Caki2 (cell line): ENCODE results near the gene ARL17B. TPM values are rescaled to one million over a fixed set of nuclear protein-coding genes. Genes with fewer than 3 reads are reported as not detected.
"Not testable (repeated sequence)": the region's sequence is repeated elsewhere in the genome, so short reads cannot be mapped to it uniquely, and the experiment has no call there.

Source experiments
- DNase-seq: peaks from one replicate; pipeline ENCODE4 v3.0.0-alpha.2; 2015; ENCODE audit warnings: low read depth
- in situ Hi-C: cut with HindIII; loops from 2 replicates; pipeline ENCODE4 v1.10.0; 2016; ENCODE audit warnings: low sequenced_read_pairs, low pct_unique_long_range_greater_than_20kb, mixed read lengths
- total RNA-seq: library from RNA; depleted of rRNA; stranded (reverse); fragments of >200 nt; shearing (Covaris generic); gene quantifications from 2 replicates; pipeline ENCODE4 v1.2.3, GENCODE V29; 2014; ENCODE audit warnings: low replicate concordance

ARL17B gene
- total RNA-seq, 1 experiment from 2014 or later: 8.8 TPM

DNA sequence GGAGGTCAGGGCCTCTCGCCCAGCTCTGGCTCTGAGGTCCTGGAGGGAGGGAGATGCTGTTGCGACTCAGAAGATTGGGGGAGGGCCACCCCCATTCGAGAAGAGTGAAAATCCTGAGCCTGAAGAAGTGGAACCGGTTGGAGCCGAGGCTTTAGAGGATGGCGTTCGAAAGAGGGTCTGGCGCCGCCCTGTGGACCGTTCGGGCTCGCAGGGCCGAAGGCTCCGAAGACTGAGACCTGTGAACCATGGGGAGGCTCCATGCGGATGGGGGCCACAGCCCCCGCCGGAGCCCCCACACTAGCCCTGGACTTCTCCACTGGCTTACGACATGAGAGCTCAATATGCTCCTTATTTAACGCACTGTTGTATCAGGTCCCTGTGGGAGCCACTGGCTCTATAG, 20.3 kb downstream of the ARL17B start:
- in situ Hi-C loops, DNase-seq: not testable (repeated sequence)

DNA sequence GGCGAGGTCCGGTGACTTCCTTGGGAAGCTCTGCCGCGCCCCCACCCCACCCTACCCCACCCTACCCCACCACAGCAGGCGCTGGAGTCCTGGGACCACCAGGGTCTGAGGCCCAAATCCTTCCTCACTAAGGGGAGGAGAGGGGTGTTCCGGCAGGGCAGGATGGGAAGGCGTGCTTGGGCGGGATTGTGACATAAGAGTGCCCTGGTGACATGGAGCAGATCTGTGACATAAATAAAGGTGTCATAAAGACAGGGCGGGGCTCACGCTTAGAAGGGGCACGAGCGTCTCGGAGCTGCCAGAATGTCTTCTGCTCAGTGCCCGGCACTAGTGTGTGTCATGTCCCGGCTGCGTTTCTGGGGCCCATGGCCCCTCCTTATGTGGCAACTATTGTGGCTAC, 66.7 kb downstream of the ARL17B start, which contains the start of gene LRRC37A:
LRRC37A (plus strand) TSS at position 301 of the 400 bp plus-strand sequence; CDS start at position 304, 3 bp downstream.
- in situ Hi-C loops, DNase-seq: not testable (repeated sequence)

DNA sequence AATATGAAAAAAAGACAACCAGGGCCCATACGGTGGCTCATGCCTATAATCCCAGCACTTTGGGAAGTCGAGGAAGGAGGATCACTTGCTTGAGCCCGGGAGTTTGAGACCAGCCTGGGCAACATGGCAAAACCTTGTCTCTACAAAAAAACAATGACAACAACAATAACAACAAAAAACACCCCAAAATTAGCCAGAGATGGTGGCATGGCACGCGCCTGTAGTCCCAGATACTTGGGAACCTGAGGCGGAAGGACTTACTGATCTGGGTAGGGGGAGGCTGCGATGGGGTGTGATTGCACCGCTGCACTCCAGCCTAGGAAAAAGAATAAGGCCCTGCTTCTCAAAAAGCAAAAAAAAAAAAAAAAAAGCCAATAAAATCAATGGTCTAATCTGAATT, 69.9 kb downstream of the ARL17B start:
- DNase-seq, in situ Hi-C loops: not testable (repeated sequence)

DNA sequence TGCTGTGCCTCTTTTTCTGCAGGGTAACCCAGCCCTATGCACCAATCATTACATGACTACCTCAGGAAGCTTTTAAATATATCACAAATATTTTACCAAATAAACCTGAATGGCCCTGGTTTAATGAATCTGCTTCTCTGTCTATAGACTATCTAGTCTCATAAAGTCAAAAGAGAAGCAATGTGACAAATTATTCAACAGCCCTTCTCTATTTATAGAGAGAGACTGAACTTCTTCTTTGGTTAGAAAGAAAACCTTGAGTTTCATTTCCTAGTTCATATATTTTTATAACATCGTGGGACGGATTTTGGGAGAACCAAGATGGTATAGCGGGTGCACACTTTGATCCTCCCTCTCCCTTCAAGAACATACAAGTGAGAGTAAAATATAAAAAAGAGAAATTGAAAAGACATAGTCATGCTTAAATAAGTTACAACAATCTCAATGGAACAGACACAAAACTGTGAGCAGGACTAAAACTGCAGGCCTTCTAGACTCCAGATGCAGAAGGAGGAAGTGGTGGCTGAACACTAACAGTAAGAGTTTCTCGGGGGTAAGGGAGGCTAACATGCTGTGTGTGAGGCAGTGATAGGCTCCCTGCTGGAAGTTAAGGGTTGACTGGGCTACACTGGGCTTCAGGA, 70.5 kb downstream of the ARL17B start:
- in situ Hi-C loops, DNase-seq: not testable (repeated sequence)

DNA sequence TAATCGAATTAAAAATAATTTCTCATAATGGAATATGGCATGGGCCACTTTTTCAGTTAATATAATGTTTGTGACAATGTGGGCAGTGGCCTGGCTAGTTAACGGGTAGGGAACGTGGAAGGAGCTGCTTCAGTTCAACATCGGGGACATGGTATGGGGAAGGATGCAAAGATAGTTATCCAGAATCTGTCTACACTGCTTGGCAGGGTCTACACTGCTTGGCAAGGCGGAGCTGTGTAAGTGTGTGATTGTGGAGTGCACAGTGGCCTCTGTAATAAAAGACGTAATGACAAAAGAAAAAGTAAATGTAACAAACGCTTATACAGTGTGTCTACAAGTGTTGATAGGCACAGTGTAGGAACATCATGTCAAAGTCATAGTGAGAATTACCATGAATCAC, 74.0 kb downstream of the ARL17B start:
- in situ Hi-C loops, DNase-seq: not testable (repeated sequence)

DNA sequence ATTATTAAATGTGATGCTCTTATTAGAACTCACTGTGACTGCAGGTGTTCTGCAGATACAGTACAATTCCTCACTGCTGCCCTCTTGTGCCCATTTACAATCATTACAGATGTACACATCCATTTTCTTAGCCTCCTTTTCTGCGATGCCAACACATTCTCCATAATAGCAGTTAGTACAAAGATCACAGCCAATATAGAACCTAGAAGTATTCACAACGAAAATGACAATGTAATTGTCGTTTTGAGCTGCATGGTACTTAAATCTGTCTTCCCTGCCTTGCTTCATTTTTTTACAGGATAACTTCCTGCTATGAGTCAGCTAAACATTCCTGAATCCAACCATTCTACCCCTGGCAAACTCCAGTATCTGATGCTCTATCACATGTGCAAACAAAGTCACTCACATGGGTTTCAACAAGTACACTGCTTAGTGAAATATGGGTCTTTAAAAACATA, 74.8 kb downstream of the ARL17B start:
- in situ Hi-C loops: not testable (repeated sequence)
- DNase-seq: peak; percentile 79

DNA sequence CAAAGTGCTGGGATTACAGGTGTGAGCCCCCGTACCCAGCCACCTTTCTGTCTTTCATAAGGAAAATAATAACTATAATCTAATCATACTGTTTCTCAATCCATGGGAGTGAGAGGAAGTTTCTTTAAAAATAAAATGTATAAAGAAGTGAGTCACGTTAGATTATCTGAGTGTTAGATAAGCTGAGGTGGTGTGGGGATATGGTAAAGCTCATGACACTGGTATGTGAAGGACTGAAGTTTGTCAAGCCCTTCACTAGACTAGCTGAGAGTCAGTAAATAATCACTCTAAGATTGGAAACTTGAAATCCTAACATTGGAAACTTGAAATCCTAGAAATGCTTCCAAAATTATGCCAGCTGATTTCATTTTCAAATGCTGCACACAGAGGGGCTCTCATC, 76.1 kb downstream of the ARL17B start:
- in situ Hi-C loops, DNase-seq: not testable (repeated sequence)

DNA sequence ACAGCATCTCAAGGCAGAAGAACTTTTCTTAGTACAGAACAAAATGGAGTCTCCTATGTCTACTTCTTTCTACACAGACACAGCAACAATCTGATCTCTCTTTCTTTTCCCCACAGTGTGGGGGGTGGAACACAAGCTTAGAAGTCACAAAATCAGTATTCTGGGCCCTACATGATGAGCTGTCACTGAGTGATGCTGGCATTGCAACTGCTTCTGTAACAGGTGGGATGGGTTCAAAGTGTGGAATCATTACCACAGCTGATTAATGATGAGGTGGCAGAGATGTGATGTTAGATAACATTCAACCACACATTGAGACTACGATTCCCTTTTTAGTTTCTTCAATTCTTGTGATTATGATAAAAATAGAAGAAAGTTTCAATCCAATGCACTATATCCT, 77.1 kb downstream of the ARL17B start:
- in situ Hi-C loops: not testable (repeated sequence)

DNA sequence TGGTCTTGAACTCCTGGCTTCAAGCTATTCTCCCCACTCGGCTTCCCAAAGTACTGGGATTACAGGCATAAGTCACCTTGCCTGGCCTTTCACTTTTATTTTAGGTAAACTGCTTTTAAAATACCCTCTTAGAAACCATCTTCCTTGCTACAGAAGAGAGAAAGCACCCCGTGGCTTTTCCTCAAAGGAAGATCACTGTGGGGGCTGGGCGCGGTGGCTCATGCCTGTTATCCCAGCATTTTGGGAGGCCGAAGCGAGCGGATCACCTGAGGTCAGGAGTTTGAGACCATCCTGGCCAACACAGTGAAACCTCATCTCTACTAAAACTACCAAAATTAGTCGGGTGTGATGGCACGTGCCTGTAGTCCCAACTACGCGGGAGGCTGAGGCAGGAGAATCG, 78.9 kb downstream of the ARL17B start:
- in situ Hi-C loops, DNase-seq: not testable (repeated sequence)

More for the DNA sequence above, 77.1 kb downstream of the ARL17B start:
- DNase-seq: peak; percentile 39

DNA sequence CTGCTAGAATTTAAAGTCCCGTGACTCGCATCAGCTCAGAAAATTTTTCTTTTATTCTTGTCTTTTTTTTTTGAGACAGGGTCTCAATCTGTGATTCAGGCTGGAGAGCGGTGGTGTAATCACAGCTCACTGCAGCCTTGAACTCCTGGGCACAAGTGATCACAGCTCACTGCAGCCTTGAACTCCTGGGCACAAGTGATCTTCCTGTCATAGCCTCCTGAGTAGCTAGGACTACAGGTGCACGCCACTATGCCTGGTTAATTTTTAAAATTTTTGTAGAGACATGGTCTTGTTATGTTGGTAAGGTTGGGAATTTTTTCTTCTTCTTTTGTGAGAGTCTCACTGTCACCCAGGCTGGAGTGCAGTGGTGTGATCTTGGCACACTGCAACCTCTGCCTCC, 80.2 kb downstream of the ARL17B start:
- in situ Hi-C loops, DNase-seq: not testable (repeated sequence)

DNA sequence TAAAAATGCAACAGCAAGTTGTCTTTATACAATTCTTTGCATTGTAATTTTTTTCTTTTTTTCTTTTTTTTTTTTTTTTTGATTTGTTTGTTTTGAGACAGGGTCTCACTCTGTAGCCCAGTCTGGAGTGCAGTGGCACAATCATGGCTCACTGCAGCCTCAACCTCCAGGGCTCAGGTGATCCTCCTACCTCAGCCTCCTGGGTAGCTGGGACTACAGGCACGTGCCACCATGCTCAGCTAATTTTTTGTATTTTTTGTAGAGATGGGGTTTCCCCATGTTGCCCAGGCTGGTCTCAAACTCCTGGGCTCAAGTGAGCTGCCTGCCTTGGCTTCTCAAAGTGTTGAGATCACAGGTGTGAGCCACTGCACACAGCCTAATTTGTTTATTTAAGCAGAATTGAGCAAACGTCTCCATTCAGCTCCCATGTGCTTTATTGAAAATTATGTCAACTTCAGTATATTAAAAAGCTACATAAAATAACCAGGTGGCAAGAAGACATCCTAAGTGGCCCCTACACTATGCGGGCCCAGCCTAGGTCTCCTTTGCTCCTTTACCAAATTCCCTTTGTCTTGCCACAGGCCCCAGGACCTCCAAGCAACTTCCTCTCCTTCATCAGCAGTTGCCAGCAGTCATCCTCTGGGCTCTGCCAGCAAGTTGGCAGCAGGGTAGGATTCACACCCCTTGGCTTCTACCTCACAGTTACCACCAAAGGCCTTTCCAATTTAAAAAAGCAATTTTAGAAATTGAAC, 84.7 kb downstream of the ARL17B start:
- DNase-seq, in situ Hi-C loops: not testable (repeated sequence)

DNA sequence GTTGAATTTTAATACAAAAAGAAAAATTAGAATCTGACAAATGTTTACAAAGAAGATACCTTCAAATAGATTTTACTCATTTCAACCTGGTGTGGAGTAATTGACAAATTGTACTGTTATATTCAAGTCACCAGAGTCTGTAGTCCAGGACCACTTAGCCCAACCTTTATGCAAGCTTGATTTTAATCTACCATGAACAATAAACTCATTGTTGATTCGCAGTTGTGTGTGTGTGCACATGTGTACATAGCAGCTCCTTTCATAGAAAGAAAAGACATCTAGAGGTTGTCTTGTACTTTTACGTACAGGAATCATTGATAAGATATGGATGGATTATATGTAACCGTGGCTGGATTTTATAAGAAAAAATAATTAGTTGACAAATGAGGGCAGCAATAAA, 87.3 kb downstream of the ARL17B start:
- no peak for DNase-seq
- in situ Hi-C loops: no loop called here

DNA sequence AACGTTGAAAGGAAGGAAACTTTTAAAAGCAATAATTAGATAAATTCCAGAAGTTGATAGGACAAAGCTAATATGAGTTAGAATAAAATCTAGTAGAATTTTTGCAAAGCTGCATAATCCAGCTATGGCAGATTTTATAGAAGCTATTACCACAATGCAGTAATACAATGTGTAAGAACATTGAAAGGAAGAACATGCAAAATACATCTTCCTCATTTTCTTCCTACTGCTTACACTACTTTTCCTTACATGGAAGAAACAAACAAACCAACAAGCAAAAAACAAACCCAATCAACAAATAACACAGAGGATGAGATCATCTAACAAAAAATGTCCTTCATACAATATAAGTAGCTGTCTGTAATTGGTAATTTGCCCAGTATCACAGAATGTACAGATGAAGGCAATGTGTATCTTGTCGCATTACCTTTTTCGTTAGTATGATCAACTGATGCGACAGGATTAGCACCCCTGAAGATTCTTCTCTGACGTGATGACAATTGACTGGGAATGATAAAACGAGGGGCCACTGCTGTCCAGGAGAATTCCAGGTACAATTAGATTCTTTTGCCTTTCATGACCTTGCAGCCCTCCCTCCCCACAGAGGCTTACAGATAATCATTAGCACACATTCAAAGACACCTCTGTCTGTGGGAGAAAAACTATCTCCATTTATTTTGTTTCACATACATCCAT, 87.9 kb downstream of the ARL17B start:
- no peak for DNase-seq
- in situ Hi-C loops: no loop called here

DNA sequence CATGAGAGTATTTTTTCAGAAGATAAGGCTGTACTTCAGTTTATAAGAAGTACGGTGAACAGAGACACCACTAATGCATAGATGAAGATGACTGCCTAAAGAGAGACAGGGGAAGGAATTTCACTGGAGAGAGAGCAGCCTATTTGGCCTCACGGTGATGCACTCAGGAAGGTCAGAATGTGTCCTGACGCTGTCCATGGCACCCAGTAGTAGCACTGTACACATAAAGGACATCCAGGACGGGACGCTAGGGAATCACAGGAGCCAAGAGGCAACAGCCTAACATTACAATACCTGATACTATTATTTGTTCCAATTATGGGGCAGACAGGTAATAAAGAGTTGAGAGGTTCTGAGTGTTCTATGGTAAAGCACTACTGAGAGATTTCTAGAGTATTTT, 91.5 kb downstream of the ARL17B start:
- in situ Hi-C loops: no loop called here
- DNase-seq: no peak

DNA sequence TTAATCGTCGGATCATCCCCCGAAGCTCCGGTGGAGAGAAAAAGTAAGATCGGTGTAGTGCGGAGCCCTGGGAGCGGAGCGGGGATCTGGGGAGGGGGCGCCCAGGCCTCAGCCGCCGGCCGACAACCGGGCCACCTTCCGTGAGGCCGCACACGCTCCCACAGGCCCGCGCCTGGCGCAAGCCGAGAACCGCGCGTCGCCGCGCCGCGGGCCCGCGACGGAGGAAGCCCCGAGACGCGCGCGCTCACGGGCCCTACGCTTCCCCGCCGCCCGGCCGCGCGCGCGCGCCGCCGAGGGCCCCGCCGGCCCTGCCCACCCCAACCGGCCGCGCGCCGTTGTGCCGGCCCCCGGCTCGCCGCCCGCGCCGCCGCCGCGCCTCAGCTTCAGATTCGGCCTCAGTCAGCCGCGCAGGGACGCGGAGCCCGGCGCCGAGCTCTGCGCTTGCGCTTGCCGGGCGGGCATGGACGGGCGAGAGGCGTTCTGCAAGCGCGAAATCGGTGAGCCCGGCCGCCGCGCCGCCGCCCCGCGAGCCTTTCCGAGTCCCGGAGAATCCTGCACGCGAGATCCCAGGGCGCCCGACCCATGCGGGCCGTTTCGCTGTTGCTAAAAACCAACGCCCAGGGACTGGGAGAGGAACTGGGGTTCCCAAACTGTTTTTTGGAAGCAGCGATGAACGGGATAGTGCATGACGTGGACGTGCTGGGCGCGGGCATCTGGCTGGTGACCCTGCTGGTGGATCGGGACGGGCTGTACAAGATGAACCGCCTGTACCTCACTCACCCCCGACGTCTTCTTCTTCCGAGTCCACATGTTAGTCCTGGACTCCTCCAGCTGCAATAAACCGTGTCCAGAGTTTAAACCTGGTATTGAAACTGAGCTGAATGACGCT, 94.7 kb downstream of the ARL17B start:
- in situ Hi-C loops: no loop called here
- DNase-seq: peak; percentile 84

DNA sequence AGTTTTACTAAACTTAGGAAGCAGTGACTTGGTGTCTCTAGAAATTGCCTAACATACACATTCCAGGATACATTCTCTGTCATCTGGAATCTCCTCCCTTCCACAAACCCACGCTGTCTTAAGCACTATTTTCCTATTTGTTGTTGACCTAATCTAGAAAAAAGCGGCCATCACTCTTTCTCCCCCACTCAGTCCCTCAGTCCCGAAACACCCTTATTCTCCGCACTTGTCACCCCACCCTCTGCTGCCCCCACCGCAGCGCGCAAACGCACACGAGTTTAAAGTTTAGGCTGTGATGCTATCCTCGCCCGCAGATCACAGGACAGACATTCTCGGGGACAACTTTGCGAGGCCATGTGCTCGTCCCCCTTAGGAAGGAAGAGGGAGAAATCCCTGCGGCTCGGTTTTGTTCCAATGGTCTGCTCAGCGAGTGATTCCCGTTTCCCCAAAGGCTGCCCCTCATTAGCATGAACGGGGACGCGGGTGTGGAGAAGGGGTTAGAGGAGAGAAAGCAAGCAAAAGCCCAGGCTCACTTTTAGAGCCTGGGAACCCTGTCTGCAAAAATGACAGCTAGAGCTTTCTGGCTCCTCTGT, 95.4 kb downstream of the ARL17B start:
- DNase-seq, in situ Hi-C loops: not testable (repeated sequence)

DNA sequence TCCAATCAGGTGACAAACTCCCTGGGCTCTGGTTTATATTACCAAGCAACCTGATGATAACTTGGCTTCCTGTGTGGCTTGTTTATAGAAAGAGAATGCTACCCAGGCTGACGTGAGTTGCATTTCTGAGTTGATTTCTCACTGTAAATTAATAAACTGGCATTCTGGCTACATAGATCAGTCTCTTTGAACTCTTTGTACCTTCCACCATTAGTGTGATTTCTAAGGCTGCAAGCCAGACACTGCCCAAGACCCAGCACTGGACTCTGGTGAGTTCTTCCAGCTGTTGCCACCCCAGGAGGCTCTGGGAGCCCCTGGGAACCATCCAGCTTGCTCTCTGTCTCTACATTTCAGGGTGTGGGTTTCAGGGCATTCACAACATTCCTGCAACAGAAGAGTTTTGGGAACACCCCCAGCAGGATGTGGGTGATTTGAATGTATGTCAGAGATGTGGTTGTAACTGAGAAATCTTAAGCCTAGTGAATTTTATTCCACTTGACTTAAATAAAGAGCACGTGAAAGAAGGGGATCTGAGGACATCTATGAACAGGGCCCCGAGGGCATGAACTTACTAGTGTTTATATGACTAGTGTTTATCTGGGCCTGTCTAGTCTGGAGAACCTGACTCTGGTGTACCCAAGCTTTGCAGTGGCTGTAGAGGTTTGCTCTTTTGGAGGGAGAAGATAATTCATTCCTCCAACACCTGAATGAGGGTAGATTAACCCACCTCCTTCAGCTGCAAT, 96.9 kb downstream of the ARL17B start:
- no peak for DNase-seq
- in situ Hi-C loops: no loop called here
